Measurements from ENCODE around the gene RELB. TPM values are rescaled to one million over a fixed set of nuclear protein-coding genes. Genes with fewer than 3 reads are reported as not detected.
A peak's percentile ranks its signal among the peaks of the same experiment; 100 is the strongest.

The RELB gene
- total and polyA plus RNA-seq, 3 donors from 2014 or later: 9.1 to 10.1 (median 9.7) TPM

DNA sequence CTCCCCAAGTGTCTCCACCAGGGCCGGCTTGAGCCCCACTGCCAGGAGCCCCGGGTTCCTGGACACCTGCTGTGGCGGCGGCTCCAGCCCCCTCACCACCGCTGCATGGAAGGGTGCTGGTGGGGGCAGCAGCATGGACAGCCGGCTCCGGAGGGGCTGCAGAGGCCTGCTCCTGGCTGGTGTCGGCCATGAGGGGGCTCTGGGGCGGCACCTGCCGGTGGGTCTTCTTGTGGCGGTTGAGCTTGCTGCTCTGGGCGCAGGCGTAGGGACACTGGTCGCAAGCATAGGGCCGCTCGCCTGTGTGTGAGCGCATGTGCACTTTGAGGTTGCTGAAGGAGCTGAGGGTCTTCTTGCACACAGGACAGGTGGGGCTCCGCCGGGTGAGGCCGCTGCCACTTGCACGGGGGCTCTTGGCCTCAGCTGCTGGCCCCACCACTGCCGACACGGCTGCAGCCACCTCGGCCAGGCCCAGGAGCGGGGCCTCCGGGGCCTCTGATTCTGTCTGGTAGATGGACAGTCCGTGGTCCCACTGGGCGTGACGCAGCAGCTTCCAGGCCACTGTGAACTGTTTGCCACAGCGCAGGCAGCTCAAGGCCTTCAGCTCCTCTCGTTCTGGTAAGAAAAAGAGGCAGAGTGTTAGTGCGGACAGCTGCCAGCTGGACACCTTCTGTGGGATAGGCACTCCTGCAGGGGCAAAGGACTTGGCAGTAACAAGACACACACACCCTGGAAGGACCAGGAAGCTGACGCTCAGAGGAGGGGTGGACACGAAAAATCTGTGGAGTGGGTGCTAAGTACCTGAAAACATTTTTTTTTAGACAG, 70.9 kb downstream of the RELB start:
- Histone ChIP-seq H3K36me3 (ENCODE audit: low read depth, missing control alignments) (no peaks in the 10 kb centered on the region), H3K4me1 (peaks cover 9% of the 10 kb centered on the region), H3K4me3 (no peak overlapping the region), H3K27ac (no peak overlapping the region), H3K9me3 (no peaks in the 10 kb centered on the region), H3K27me3 (no peaks in the 10 kb centered on the region)
- TF ChIP-seq, protein P1, sequence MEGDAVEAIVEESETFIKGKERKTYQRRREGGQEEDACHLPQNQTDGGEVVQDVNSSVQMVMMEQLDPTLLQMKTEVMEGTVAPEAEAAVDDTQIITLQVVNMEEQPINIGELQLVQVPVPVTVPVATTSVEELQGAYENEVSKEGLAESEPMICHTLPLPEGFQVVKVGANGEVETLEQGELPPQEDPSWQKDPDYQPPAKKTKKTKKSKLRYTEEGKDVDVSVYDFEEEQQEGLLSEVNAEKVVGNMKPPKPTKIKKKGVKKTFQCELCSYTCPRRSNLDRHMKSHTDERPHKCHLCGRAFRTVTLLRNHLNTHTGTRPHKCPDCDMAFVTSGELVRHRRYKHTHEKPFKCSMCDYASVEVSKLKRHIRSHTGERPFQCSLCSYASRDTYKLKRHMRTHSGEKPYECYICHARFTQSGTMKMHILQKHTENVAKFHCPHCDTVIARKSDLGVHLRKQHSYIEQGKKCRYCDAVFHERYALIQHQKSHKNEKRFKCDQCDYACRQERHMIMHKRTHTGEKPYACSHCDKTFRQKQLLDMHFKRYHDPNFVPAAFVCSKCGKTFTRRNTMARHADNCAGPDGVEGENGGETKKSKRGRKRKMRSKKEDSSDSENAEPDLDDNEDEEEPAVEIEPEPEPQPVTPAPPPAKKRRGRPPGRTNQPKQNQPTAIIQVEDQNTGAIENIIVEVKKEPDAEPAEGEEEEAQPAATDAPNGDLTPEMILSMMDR (IDR thresholded peaks at IDR 0.05): no peak
- no peak for TF ChIP-seq POLR2A (IDR thresholded peaks at IDR 0.05)
- intact Hi-C loops (cut with DNase I; ENCODE audit: low total_unique reads): no loop called here
- 80 to 86% methylated on average over 20 to 25 of the region's 34 CpGs for WGBS, 2 donors
- no peak for DNase-seq

DNA sequence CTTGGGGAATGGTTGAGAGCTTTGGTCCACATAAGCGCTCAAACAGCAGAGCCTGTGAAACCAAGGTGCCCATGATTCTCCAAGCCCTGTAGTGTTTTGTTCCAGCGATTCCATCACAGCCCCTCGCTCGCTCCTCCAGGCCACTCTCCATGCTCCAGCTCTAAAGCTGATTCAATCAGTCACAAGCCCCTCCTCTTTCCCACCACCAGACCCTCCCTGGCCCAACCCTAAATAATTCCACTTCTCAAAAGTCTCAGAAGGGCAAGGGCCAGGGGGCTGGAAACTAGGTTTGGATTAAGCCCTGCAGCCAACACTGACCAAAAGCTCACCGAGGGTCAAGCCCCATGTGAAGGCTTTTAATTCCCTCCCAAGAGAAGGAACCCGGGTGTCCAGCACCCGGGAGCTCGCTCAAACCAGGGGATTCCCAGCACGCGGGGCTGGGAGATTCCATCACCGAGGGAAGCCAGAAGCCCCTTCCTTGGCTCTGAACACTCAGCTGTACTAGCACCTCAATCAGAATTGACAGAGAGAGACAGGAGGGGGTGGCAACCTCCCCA, 73.6 kb downstream of the RELB start:
- no peak for TF ChIP-seq POLR2A (IDR thresholded peaks at IDR 0.05)
- TF ChIP-seq, protein P1 (IDR thresholded peaks at IDR 0.05): no peak
- intact Hi-C loops (cut with DNase I; ENCODE audit: low total_unique reads): no loop called here
- 73 to 88% methylated on average over 4 to 11 of the region's 11 CpGs for WGBS, 2 donors
- Histone ChIP-seq H3K36me3 (ENCODE audit: low read depth, missing control alignments) (no peaks in the 10 kb centered on the region), H3K4me1 (peaks cover 16% of the 10 kb centered on the region), H3K27ac (no peak overlapping the region), H3K4me3 (no peak overlapping the region), H3K27me3 (no peaks in the 10 kb centered on the region), H3K9me3 (no peaks in the 10 kb centered on the region)
- no peak for DNase-seq

DNA sequence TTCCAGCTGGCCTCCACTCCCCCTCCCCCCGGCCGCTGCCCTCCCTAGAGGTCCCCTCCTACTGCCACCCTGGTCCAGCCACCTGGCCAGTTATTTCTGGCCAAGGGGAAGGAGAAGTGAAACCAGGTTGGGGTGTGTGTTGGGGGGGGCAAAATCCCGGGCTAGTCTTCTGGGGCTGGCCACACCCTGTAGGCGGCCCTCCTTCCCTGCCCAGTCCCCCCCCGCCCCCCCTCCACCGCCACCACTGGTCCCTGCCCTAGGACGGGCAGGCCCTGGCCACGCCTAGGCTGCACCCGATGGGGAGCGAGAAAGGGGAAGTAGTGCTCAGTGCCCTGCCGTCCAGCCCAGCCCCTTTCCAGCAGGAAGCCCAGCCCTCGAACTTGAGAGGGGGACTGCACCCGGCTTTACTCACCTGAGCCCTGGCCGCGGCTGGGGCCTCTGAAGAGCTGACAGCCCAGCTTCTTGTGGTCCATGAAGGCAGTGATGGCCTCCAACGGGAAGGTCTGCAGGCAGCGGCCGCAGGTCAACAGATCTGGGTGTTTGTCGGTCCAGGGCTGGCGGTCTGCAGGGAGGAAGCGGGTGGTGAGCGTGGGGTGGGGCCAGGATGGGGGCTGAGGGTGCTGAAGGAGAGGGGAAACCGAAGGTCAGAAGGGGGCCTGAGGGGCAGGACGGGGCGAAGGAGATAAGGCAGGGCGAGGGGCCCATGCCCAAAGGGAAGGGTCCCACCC, 74.2 kb downstream of the RELB start:
- no peaks in the 10 kb centered on the region for H3K27me3 ChIP-seq
- H3K36me3 ChIP-seq (ENCODE audit: low read depth, missing control alignments): no peaks in the 10 kb centered on the region
- H3K27ac ChIP-seq: no peak overlapping the region
- peak; percentile 35 for DNase-seq
- no peaks in the 10 kb centered on the region for H3K9me3 ChIP-seq
- peak overlapping the region; percentile 46 to 55 for H3K4me3 ChIP-seq
- H3K4me1 ChIP-seq: peaks cover 21% of the 10 kb centered on the region
- TF ChIP-seq POLR2A (IDR thresholded peaks at IDR 0.05): no peak
- 27 to 33% methylated on average over 14 to 26 of the region's 26 CpGs for WGBS, 2 donors
- intact Hi-C loops (cut with DNase I; ENCODE audit: low total_unique reads): no loop called here

DNA sequence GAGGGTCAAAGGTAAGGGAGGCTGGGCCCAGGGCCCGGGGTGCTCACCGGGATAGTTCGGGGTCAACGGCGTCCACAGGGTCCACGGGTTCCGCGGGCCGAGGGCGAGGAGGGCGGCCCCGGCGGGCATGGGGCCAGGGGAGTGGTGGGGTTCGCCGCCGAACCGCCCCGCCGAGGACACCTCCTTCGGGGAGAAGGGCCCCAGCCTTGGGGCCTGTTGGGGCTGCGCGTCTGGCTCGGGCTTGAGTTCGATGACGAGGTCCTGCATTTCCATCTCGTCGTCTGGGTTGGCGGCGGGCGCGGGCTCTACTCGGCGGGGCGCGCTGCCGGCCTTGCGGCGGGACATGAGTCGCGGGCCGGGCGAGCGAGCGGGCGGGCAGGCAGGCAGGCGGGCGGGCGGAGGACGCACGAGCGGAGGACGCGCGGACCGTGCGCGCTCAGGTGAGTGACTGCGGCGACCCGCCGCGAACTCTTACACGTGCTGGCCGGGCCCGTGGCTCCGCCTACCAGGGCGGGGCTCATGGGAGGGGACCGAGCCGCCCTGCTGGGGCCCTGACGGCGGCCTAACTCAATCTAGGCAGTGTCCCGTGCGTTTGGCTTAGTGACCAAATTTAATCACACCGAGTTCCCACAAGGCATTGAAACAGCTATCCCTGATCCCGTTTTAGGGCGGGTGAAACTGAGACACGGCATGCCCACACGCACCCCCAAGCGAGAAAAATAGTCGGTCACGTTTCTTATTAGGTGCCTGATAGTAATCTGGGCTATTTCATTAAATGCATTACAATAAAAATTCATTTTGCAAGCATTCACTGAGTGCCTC, 75.0 kb downstream of the RELB start, which contains the start of gene ZNF296:
TSS of gene ZNF296 (minus strand) at position 450 of the 822 bp plus-strand sequence. CDS start at position 345, 105 bp downstream.
- TF ChIP-seq POLR2A (IDR thresholded peaks at IDR 0.05): no peak
- Histone ChIP-seq H3K36me3 (ENCODE audit: low read depth, missing control alignments) (no peaks in the 10 kb centered on the region), H3K4me1 (peaks cover 23% of the 10 kb centered on the region), H3K4me3 (peak within 1 kb of the TSS; percentile 46 to 55), H3K9me3 (no peaks in the 10 kb centered on the region), H3K27me3 (no peaks in the 10 kb centered on the region), H3K27ac (no peak within 1 kb of the TSS)
- peak; percentile 70 for DNase-seq
- intact Hi-C loops (cut with DNase I; ENCODE audit: low total_unique reads): no loop called here
- WGBS, 2 donors: 4 to 5% methylated on average over 11 to 51 of the region's 81 CpGs

DNA sequence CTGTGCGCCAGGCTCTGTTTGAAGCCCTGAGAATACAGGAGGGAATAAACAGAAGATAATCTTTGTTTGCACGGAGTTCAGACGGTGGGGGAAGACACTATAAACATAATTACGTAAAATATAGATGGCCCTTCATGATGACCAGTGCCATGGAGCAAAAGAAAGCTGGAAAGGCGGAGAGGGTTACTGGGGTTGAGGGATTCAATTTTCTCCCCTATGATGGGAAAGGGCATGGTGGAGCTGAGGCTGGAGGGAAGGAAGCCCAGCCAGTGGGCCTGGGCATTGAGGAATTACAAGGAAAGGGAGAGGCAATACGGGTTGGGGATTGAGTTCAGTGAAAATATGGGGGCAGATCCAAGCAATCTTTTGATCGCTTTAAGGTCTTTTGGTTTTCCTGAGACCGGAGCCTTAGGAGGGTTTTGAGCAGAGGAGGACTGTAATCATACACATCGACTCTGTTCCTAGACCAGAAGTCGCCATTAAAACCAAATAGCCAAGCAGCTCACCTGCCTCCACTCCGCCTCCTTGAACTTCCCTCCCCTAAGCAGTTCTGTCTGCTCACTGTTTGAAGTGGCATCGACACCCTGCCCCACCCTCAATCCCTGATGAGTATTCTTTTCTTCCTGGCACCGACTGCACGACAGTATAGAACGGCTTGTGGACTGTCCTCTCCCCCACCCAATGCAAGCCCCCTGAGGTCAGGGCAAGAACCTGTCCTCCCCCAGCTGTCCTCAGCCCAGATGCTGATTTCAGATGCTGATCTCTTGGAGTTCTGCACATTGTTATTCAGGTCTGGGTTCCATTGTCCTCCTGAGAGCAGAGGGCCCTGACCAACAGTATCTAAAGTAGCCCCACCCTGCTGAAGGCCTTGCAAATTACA, 75.8 kb downstream of the RELB start:
- 61 to 68% methylated on average over 15 of the region's 15 CpGs for WGBS, 2 donors
- Histone ChIP-seq H3K9me3 (no peaks in the 10 kb centered on the region), H3K36me3 (ENCODE audit: low read depth, missing control alignments) (no peaks in the 10 kb centered on the region), H3K27me3 (no peaks in the 10 kb centered on the region), H3K4me1 (peaks cover 23% of the 10 kb centered on the region), H3K4me3 (no peak overlapping the region), H3K27ac (no peak overlapping the region)
- intact Hi-C loops (cut with DNase I; ENCODE audit: low total_unique reads): no loop called here
- no peak for TF ChIP-seq POLR2A (IDR thresholded peaks at IDR 0.05)
- TF ChIP-seq, protein P1 (IDR thresholded peaks at IDR 0.05): no peak
- DNase-seq: no peak
